ENCODE data around the gene SMAD5.

DNA sequence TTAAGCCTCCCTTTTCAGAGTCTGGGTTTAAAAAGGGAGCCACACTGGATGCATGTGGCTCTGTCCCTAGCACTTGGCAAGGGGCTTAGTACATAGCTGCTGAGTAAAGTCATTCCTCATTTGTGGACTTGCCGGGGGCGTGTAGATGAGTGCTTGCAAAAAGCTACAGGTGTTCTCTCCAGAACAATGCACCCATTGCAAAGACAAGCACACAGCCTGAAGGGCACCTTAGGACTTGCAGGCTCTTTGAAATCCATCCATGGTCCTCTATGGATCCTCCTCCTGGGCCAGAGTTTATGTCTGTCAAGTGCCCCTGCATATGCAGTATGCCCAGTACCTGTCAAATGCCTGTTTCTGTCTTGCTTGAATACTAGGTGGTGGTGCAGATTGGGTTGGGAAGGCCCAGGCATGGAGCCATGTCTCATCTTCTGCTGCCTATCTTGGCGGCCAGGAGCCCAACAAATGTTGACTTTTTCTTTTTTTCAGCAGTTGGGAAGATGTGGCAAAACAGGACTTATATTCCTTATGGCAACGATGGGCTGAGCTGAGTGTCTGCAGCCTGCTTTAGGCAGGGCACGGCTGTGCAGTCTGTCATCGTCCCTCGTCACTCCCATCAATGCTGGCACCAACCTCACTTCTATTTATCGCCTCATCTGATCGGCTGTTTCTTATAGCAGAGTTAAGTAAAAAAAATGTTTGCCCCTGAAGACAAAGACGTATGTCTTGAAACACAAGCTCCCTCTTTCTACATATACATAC lies 78.8 kb downstream of the SMAD5 start:
- TF ChIP-seq RAD21 (IDR thresholded peaks at IDR 0.05; ENCODE audit: low read length), result no peak
- TF ChIP-seq, protein P1, sequence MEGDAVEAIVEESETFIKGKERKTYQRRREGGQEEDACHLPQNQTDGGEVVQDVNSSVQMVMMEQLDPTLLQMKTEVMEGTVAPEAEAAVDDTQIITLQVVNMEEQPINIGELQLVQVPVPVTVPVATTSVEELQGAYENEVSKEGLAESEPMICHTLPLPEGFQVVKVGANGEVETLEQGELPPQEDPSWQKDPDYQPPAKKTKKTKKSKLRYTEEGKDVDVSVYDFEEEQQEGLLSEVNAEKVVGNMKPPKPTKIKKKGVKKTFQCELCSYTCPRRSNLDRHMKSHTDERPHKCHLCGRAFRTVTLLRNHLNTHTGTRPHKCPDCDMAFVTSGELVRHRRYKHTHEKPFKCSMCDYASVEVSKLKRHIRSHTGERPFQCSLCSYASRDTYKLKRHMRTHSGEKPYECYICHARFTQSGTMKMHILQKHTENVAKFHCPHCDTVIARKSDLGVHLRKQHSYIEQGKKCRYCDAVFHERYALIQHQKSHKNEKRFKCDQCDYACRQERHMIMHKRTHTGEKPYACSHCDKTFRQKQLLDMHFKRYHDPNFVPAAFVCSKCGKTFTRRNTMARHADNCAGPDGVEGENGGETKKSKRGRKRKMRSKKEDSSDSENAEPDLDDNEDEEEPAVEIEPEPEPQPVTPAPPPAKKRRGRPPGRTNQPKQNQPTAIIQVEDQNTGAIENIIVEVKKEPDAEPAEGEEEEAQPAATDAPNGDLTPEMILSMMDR (conservative IDR thresholded peaks at IDR 0.05; ENCODE audit: low read depth, low read length), result no peak
- TF ChIP-seq MAZ (IDR thresholded peaks at IDR 0.05; ENCODE audit: borderline replicate concordance, low read depth, low read length), result no peak
- TF ChIP-seq POLR2A (IDR thresholded peaks at IDR 0.05; ENCODE audit: low read depth, low read length), result no peak
- TF ChIP-seq MXI1 (IDR thresholded peaks at IDR 0.05; ENCODE audit: borderline replicate concordance, low read depth, low read length), result no peak
- no peak for TF ChIP-seq BHLHE40 (IDR thresholded peaks at IDR 0.05; ENCODE audit: low read depth, low read length)
- TF ChIP-seq, protein P2, sequence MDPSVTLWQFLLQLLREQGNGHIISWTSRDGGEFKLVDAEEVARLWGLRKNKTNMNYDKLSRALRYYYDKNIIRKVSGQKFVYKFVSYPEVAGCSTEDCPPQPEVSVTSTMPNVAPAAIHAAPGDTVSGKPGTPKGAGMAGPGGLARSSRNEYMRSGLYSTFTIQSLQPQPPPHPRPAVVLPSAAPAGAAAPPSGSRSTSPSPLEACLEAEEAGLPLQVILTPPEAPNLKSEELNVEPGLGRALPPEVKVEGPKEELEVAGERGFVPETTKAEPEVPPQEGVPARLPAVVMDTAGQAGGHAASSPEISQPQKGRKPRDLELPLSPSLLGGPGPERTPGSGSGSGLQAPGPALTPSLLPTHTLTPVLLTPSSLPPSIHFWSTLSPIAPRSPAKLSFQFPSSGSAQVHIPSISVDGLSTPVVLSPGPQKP (IDR thresholded peaks at IDR 0.05; ENCODE audit: borderline replicate concordance, low read depth, low read length), result no peak
